Activated CD8-positive, alpha-beta memory T cell treated with anti-CD3 and anti-CD28 coated beads, Interleukin-2, amount 50 U/mL, for 48 hours (primary cell): ENCODE measurements around the gene TMEM53.

Experiments used
- DNase-seq: peaks from one replicate; pipeline ENCODE4 v3.0.0-alpha.2; 2020

The TMEM53 gene

DNA sequence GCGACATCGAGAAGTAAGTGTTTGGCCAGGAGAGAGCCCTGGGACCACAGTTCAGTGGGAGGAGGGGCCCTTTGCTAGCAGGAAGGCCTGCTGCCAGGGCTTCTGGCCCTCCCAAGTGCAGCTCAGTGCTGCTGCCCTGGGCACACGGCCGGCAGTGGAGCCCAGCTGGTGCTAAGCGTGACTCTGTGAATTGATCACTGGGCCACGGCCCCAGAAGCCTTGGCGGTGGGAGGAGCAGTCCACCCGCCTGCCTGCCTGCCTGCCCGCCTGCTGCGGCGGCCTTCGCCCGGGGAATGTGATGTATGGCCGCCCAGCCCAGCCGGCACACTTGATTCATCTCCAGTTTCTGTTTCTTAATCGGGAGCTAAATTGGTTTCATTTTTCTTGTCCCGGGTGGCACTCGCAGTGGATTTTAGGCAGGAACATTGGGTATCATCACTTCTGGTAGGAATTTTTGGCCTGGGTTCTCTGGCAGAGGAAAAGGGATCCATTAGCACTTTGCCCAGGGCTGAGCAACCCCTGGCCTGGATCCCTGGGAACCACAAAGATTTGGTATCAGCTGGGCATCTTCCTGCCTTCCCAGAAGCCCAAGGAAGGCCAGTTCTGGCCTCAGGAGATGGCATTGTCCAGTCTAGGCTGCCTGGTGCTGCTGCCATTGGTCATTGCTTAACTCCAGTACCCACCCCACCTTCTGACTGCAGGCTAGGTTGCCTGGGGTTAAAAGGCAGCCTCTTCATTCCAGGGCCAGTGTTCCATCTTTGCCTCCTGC lies 28.6 kb downstream of the TMEM53 start:
- DNase-seq, result no peak

DNA sequence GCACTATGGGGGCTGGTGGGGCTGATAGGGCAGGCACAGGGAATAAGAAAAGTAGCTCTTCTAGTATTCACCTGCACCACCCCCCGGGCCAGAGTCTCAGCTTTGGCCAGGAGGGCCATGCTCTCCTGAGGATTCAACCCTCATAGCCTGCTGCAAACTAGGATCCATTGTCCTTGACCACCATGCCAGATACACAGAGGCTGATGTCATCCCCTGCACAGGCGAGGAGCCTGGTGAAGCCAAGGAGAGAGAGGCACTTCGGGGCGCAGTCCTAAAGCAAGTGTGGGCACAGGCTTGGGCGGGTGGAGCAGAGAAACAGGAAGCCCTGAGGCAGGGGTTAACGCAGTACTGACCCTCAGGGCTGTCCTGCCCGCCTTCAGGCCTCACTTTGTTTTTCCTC lies 29.5 kb downstream of the TMEM53 start:
- DNase-seq, result no peak

DNA sequence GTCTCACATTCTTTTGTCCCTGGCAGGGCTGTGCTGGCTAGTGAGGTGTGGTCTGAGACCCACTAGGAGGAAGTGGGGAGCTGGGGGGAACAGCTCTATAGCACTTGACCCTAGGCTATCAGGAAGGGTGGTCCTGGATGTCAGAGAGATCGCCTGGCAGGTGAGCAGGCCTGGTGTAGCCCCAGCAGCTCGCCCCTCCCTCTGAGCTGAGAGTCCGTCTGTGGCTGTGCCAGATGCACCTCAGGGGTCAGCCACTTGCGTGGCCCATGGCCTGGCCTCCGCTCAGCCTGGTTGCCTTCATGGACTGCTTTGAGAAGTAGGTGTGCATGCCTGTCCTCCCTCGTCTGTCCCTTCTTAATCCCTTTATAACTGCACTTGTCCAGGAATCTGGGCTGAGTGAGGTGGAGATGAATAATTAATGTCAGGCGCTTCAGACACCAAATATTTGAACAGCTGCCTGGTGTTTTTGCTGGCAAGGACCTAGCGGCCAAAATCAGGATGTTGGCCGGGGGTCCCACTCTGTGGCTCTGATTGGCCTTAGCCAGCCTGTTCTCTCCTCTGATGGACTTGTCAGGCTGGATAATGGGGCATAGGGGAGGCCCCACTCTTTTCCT lies 30.5 kb downstream of the TMEM53 start:
- no peak for DNase-seq

DNA sequence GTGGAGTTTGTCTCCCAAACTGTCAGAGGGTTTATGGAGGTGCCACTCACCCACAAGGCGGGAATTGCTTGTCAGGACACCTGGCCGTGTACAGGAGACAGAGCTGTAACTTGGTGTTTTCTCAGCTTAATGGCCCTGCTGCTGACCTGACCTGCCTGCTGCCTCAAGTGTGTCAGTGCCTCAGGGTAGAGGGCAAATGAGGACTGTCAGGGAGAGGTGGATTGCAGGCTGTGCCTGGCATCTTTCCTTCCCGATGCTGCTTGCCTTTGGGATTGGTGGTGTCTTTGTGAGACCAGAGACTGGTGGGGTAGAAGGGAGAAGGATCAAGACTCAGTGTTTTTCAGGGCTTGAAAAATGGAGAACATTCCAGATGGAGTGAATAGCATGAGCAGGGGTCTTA lies 31.4 kb downstream of the TMEM53 start:
- DNase-seq, result no peak

DNA sequence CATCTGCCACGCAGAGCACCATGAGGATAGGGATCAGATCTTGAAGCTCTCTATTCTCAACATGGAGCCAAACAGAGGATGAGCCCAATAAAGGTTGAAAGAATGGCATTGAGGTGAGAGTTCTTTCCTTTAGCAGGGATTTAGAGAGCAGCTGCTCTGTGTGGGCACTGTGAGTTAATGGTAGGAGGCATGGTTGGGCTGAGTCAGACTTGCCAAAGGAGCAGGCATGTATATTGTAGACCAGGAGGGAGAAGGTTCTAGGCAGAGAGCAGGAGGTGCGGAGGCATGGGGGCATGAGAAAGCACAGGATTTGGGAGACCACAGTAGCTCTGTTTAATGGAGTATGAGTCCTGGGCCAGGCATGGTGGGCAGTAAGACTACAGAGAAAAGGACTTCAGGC lies 32.0 kb downstream of the TMEM53 start:
- no peak for DNase-seq

DNA sequence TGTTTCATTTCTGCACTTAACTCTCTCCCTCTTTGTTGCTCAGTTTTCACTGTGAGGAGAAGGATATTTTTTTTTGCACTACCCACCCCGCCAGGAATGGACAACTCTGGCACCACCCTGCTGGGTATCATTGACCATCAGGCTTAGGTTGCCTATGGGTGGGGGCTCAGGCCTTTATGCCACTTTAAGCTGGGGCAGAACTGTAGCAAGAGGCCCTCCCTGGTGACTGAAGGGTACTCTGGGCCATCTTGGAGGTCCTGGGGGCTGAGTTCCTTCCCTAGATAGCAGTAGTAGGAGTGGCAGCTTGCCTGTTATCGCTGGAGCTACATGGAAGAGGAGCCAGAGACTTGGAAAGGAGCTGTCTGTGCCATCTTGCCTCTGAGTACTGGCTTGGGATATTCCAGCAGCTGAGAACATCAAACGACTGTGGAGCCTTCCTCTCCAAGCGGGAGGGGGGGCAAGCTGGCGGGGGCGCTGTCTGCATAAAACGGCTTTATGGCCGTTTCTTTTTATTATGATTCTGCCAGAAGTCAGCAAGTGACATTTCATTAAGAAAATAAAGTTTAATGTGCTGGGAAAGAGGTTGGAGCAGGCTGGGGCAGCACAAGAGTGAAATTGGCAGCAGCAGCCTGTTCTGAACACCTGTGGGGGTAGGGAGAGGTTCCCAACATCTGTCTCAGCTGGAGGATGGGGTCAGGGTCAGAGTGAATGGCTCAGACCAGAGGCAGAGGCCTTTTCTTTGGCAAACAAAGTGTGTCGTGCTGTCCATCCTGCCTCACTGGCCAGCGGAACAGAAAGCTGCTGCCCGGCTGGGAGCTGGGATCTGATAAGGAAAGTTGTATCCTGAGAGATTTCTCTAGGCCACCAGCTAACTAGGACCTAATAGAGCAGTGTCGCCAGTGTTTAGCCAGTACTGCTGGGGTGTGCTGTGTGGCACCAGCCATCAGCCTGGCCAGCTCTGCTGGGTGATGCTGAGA lies 32.9 kb downstream of the TMEM53 start:
- no peak for DNase-seq

DNA sequence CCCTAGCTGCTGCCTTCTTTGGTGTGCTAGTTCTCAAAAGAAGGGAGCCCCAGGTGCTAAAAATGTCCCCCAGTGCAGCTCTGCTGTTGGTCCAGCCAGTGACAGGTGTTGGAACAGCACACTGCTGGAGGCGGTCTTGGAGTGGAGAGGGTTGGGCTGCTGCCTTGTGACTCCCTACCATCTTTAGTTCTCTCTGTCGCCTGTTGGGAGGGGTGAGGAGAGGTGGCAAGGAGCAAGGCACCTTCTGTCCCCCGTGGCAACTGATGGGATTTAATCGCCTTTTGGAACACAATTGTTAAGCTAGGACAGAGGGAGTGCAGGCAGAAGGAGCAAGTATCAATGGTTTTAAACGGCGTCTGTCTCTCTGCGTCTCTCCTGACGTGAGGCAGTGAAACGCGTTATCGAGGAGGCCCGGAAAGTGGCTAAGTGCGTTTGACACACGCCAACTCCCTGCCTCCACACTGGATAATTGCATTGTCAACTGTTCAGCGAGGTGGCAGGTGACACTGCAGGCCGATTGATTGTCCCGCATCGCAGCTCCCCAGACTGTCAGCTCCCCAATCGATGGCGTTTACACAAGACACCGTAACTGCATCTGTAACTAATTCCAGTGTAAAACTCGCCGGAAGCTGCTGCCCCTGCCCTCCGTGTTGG lies 34.0 kb downstream of the TMEM53 start:
- no peak for DNase-seq

DNA sequence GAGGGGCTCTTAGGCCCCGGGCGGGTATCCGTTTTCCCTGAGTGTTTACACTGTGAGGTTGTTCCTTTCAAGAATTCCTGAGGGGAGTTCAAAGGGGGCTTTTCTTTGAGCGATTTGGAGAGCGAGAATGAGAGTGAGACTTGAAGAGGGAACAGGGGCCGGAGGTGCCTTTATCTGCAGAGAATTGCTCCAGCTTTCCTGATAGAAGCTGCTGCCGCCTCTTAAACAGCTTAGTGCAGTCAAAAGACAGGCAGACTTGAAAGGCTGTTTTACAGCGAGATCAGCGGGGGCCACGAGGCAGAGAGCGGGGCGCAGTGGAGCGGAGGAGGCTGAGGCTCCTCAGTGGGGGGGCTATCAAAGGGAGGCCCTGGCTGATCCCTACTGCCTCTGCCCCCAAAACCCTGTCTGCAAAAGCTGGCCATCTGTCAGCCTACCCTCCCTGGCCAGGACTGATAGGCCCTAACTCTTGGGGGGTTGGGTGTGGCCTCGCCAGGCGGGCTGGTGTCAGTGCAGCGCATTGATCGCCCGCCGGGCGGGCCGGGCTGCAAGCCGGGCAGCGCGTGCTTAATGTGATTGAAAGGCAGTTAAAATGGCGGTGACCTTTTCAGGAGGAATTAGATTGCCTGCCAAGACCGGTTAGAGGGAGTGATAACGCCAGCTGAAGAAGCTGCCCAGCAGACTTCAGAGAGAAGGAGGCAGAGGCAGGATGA lies 36.4 kb downstream of the TMEM53 start:
- DNase-seq, result no peak

DNA sequence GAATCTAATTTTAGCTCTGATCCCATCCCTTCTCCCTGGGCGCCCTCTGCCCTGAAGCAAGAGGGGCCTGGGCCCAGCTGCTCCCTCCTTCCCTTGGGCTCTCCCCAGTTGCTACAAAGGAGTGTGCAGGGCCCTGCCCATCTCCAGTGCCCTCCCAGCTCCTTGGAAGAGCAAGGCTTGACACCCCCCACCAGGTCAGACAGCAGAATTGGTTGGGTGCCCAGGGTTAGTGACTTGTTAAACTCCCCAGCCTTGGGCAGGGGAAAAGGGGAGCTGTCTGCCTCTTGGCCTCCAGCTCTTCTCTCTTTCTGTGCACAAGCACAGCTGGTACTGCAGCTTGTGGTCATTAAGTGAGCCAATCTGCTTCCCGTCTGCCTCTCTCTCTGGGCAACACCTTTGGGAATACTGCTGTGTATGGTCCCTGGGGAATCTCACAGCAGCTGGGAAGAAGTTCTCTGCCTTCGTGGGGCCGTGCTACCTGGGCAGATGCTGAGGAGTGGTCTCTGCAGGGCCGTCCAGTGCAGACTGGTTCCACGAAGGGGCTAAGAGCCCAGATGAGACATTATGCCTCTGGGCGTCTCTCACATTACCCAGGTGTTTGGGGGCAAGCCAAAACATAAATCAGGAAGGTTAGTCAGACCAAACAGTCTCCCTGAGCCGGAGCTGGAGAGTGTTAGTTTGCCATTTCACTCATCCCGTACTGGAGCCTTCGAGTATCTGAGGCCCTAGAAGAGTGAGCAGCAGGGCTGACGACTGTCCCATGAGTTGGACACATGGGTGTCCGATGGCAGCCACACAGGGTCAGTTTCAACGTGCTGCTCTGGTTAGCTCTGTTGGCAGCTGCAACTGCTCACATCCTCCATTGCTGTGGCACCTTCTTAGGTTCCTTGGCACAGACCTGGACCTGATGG lies 37.3 kb downstream of the TMEM53 start:
- no peak for DNase-seq

DNA sequence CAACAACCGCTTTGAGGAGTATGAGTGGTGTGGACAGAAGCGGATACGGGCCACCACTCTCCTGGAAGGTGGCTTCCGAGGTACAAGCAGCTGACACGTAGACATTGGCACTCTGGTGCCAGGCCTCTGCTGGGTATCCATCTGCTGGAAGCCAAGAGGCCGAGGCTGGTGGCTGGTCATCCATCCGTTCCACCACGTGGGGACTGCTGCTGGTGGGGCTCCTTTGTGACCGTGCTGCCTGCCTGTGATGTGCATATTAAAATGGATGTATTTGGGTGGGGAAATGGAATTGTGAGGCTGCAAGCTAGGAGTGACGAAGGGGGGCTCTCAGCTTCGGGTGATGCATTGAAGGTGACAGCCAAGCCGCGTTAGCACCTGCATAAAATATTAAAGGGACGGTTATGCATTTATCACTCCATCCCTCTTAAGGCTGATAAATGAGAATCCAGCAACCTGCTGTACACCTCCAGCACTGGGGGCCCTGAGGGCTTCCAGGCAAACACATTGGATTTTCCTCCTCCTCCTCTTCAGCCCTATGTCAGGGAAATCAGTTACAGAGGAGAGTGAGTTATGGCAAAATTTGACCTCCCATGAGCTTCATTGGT lies 38.1 kb downstream of the TMEM53 start:
- DNase-seq, result no peak

DNA sequence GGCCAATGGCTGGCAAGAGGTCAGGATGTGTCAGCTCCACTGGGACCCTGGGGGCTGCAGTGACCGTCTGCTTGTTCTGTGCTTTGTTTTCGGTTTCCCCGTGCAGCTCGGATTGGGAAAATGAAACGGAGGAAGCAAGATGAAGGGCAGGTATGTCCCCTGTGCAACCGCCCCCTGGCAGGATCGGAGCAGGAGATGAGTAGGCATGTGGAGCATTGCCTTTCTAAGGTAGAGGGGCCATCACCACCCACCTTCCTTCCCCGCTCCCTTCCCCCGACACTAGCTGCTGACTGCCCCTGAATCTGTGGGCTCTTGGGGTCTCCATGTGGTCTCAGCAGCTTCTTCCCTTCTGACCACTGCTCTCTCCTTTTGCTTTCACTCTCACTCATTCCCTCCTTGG lies 38.8 kb downstream of the TMEM53 start:
- DNase-seq, result no peak

DNA sequence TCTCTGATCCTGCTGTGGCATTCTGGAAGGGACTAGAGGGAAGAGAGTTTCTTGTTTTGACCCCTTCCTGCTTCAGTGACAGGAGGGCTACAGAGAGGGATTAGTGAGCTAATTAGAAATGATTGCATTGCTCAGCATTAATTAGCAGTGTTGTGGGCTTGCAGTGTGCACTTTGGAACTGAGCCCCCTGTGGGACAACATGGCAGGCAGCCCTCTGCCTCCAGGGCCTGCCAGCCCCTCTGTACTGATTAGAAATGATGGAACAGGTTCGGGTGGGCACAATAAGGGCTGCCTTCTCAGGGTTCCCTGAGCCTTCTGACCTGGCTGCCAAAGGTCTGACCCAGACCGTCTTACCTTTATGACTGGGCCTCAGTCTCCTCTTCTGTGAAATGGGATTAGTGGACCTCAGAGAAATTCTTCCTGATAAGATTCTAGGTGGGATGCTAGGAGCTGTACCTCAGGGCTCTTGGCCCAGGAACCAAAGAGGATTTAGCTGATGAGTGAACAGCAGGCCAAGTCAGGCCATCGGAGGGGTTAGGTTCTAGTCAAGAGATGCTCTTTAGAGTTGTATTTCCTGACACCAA lies 39.6 kb downstream of the TMEM53 start:
- DNase-seq, result no peak

DNA sequence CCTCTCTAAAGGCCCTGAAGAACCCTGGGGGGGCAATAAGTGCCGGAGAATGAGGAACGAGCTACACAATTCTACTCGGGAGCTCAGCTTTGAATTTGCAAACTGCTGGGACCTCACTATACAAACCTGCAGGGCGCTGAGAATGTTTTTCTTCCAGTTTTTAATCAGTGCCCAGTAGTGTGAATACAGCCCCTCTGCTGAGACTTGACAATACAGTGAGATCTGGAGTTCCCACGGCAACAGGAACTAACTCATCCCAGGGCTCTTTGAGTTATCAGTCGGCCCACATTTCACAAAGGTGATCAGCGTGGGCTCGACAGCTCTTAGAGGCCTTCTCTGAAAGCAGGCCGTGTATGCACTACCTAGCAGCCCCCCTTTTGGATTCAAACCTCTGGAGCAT lies 41.7 kb downstream of the TMEM53 start:
- no peak for DNase-seq

DNA sequence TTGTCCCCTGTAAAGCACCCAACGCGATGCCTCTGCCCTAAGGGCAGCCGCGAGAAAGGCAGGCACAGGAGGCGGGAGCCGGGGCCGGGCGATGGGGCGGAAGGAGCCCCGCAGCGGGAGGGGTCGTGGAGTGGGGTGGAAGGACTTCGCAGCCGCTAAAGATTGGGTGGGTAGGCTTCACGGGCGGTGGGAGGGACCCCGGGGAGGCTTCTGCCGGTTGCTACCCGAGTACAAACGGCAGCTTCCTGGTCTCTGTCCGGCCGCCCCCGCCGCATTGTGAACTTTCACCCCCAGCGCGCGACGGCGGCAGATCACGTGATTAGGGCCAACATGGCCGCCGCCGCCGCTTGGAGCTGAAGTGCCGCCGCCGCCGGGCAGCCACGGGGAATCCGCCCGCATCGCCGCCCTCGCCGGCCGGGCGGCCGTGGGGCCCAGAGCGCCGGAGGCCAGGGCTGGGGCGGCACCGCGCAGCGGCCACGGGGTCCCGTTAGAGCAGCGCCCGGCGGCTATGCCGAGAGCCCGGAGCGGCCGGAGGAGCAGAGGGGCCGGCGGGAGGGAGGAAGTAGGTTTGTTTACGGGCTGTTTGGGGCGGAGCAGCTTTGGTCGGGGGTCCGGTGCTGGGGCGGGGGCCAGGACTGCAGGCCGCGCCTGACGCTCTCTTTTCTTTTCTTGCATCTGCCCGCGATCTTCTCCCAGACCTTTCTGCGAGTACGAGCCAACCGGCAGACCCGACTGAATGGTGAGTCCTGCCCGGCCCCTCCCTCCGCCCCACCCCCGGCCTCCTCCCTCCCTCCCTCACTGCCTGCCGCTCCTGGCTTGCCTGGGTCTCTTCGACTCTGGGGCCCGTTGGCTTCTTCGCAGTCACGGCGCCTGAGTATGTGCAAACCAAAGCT lies 42.4 kb downstream of the TMEM53 start:
- peak; percentile 95 for DNase-seq

DNA sequence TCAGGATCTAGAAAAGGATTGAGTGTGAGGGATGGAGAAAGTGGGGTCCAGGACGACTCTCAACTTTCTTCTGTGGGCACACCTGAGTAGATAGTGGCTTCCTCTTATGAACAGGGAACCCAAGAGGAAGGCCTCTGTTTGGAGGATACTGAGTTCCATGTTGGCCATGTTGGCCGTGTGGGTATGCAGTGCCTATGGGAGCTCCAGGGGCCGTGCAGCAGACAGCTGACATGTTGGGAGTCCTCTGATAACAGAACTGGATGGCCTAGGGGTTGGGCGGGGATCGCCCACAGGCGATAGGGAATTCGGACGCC lies 43.0 kb downstream of the TMEM53 start:
- no peak for DNase-seq

DNA sequence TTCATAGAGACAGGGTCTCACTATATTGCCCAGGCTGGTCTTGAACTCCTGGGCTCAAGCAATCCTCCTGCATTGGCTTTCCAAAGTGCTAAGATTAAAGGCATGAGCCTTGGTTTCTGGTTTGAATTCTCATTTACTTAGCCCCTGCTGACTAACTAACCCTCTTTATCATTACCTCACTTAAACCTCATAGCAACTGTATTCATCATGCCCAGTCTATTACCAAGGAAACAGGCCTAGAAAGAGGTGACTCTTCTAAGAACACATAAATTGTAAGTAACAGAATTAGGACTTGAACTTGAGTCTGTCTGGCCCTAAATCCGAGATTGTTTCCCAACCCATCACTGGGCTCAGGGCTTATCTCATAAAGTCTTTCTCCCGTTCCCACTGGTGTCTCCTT lies 44.2 kb downstream of the TMEM53 start:
- no peak for DNase-seq

DNA sequence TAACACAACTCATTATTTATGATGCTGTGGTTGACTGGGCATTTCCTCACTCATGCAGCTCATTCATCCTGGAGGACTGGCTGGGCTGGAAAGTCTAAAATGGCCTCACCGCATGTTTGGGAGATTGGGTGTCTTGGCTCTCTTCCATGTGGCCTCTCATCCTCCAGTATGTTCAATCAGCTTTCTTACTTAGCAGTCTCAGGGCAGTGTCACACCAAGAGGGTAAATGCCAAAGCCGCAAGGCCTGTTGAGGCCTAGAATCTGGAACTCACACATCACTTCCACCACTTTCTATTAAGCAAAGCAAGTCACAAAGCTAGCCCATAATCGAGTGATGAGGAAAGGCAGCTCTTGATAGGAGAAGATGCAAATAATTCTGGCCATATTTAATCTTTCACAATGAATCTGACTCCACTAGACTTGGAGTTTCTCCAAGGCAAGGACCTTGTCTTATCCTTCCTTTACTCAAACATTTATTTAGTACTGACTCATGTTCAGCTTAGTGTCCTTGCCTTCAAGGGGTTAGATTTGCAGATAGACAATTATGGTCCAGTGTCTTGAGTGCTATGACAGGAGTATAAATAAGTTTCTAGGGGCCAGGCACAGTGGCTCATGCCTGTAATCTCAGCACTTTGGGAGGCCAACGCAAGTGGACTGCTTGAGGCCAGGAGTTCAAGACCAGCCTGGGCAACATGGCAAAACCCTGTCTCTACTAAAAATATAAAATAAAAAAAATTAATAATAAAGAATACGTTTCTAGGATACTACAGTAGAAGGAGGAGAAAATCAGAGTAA lies 45.1 kb downstream of the TMEM53 start:
- no peak for DNase-seq

DNA sequence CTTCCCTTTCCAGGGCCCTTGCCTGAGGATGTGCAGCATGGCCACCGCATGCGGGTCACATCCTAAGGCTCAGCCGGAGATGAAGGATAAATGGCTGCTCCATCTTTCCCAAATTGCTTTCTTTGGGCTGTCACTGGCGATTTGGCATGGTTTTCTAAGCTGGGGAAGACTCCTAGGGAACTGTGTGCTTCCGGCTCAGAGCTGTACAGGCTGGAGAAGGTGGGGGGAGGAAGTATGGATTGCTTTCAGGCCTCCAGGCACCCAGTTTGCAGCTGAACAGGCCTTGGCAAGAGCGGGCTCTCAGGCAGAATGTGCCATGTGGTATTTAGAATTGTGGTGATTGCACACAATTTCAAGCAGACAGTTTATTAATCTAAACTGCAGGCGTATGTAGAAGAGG lies 48.9 kb downstream of the TMEM53 start:
- no peak for DNase-seq
